ENCODE results near the gene VSIG4.

Gene VSIG4

DNA sequence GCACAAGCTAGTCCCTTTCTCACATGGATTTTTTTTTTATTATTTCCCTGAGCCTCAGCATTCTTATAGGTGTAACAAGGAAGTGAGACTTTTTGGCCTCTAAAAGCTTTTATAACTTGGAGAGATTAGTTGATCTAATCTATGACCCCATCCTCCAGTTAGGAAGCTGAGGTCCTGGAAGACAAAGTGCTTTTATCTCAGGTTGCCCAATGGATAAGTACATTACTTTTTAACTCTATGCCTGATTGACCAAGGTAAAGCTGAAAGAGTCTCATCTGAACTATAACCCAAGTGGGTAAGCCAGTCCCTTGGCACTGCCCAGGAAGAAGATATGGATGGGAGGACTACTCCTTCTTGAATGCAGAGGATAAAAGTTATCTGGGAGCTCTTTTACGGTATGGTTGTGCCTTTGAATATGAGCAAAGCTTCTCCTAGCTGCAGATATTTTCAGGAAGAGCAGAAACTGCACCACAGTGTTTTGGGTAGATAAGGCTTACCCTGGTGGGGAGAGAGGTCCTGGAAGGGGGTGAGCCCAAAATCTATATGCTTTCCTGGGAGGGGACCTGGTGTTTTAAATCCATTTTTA lies 40.2 kb downstream of the VSIG4 start:
- Histone ChIP-seq H3K36me3 (no peaks in the 10 kb centered on the region), H3K27ac (no peak overlapping the region), H3K9me3 (no peaks in the 10 kb centered on the region), H3K27me3 (no peaks in the 10 kb centered on the region), H3K4me1 (no peaks in the 10 kb centered on the region), H3K4me3 (no peak overlapping the region)
- TF ChIP-seq CTCF (IDR thresholded peaks at IDR 0.05), result no peak
- no peak for DNase-seq
- intact Hi-C loops (cut with DNase I; ENCODE audit: low total_unique reads), result no loop called here

DNA sequence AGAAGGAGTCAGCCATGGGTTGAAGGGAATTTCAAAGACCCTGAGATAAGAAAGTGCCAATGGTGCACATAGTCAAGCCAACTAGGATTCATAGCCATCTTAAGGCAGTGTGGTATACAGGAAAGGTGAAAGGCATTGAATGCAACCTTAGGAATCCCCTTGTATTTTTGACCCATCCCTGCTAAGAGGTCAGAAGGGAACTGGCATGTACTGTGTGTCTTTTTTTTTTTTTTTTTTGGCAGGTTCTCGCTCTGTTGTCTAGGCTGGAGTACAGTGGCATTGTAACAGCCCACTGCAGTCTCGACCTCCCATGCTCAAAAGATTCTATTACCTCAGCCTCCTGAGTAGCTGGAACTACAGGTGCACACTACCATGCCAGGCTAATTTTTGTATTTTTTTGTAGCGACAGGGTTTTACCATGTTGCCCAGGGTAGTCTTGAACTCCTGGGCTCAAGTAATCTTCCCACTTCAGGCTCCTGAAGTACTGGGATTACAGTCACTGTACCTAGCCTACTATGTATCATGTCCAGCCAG lies 40.8 kb downstream of the VSIG4 start:
- Histone ChIP-seq H3K4me1 (no peaks in the 10 kb centered on the region), H3K36me3 (no peaks in the 10 kb centered on the region), H3K9me3 (no peaks in the 10 kb centered on the region), H3K4me3 (no peak overlapping the region), H3K27me3 (no peaks in the 10 kb centered on the region), H3K27ac (no peak overlapping the region)
- TF ChIP-seq CTCF (IDR thresholded peaks at IDR 0.05), result no peak
- no peak for DNase-seq
- intact Hi-C loops (cut with DNase I; ENCODE audit: low total_unique reads), result no loop called here

GRCh38 chrX:65997978-65998717 lies 41.7 kb downstream of the VSIG4 start:
- no peaks in the 10 kb centered on the region for H3K27me3 ChIP-seq
- no peaks in the 10 kb centered on the region for H3K36me3 ChIP-seq
- H3K4me1 ChIP-seq, result no peaks in the 10 kb centered on the region
- H3K9me3 ChIP-seq, result no peaks in the 10 kb centered on the region
- H3K4me3 ChIP-seq, result no peak overlapping the region
- intact Hi-C loops (cut with DNase I; ENCODE audit: low total_unique reads), result no loop called here
- H3K27ac ChIP-seq, result no peak overlapping the region
- no peak for TF ChIP-seq CTCF (IDR thresholded peaks at IDR 0.05)
- DNase-seq, result no peak

- H3K4me3 ChIP-seq, result no peak overlapping the region
- H3K9me3 ChIP-seq, result no peaks in the 10 kb centered on the region
- DNase-seq, result no peak
- H3K27me3 ChIP-seq, result no peaks in the 10 kb centered on the region
- intact Hi-C loops (cut with DNase I; ENCODE audit: low total_unique reads), result no loop called here
- no peak for TF ChIP-seq CTCF (IDR thresholded peaks at IDR 0.05)
- H3K36me3 ChIP-seq, result no peaks in the 10 kb centered on the region
- H3K27ac ChIP-seq, result no peak overlapping the region
- H3K4me1 ChIP-seq, result no peaks in the 10 kb centered on the region
Observed at GRCh38 chrX:65994519-65995506, 45.1 kb downstream of the VSIG4 start.

- Histone ChIP-seq H3K27me3 (no peaks in the 10 kb centered on the region), H3K36me3 (no peaks in the 10 kb centered on the region), H3K9me3 (no peaks in the 10 kb centered on the region), H3K4me1 (no peaks in the 10 kb centered on the region), H3K27ac (no peak overlapping the region), H3K4me3 (no peak overlapping the region)
- intact Hi-C loops (cut with DNase I; ENCODE audit: low total_unique reads), result no loop called here
- no peak for DNase-seq
- no peak for TF ChIP-seq CTCF (IDR thresholded peaks at IDR 0.05)
Observed at GRCh38 chrX:65993915-65994460, 45.9 kb downstream of the VSIG4 start.

Data from tibial artery (tissue), 4 donors.